ENCODE measurements around the gene MEX3A. TPM values are rescaled to one million over a fixed set of nuclear protein-coding genes. Genes with fewer than 3 reads are reported as not detected.

The MEX3A gene
- total RNA-seq, 1 donor from 2014 or later = 32.2 TPM

- peaks cover 52% of the 10 kb centered on the region for H3K4me1 Mint-ChIP-seq
- peak overlapping the region; percentile 64 for H3K27ac ChIP-seq
- H3K9me3 ChIP-seq (ENCODE audit: low read depth) = no peaks in the 10 kb centered on the region
- peaks cover 9% of the 10 kb centered on the region for H3K27me3 Mint-ChIP-seq (ENCODE audit: insufficient read depth, low read depth)
- H3K9me3 Mint-ChIP-seq = no peaks in the 10 kb centered on the region
- peak overlapping the region; percentile 79 for H3K27ac Mint-ChIP-seq
- peaks cover 98% of the 10 kb centered on the region for H4K20me1 ChIP-seq (ENCODE audit: low read depth)
- peaks cover 26% of the 10 kb centered on the region for H3K4me1 ChIP-seq
- H3K36me3 Mint-ChIP-seq = peaks cover 7% of the 10 kb centered on the region
- peaks cover 27% of the 10 kb centered on the region for H3K79me2 ChIP-seq (ENCODE audit: low read depth)
- no peak overlapping the region for H3K4me3 ChIP-seq
- no peaks in the 10 kb centered on the region for H3K36me3 ChIP-seq
- DNase-seq (ENCODE audit: low spot score) = peak; percentile 78
- H2AFZ ChIP-seq (replicated peaks) = no peak overlapping the region
- peak; percentile 50 for TF ChIP-seq CTCF (IDR thresholded peaks at IDR 0.05)
- TF ChIP-seq EZH2 (IDR thresholded peaks at IDR 0.05) = no peak
- no peak for TF ChIP-seq EZH2phosphoT487 (IDR thresholded peaks at IDR 0.05)
- peaks cover 38% of the 10 kb centered on the region for H3F3A ChIP-seq (ENCODE audit: low read depth)
- H3K9ac ChIP-seq = no peak overlapping the region
- H3K4me3 Mint-ChIP-seq = peak overlapping the region; percentile 63
- no peaks in the 10 kb centered on the region for H3K27me3 ChIP-seq
- H3K4me2 ChIP-seq = peak overlapping the region; percentile 37
Observed at GRCh38 chr1:156123356-156124196, 41.3 kb upstream of the MEX3A start.

GRCh38 chr1:156122519-156123355 lies 40.5 kb upstream of the MEX3A start:
- peaks cover 49% of the 10 kb centered on the region for H3K4me1 Mint-ChIP-seq
- Histone ChIP-seq H3K27me3 (no peaks in the 10 kb centered on the region), H3K79me2 (ENCODE audit: low read depth) (peaks cover 27% of the 10 kb centered on the region), H3K4me3 (no peak overlapping the region), H3K36me3 (no peaks in the 10 kb centered on the region), H4K20me1 (ENCODE audit: low read depth) (peaks cover 98% of the 10 kb centered on the region), H3F3A (ENCODE audit: low read depth) (peaks cover 38% of the 10 kb centered on the region), H3K9ac (no peak overlapping the region), H3K9me3 (ENCODE audit: low read depth) (no peaks in the 10 kb centered on the region), H3K4me2 (peak overlapping the region; percentile 37), H2AFZ (replicated peaks) (no peak overlapping the region), H3K4me1 (peaks cover 26% of the 10 kb centered on the region), H3K27ac (peak overlapping the region; percentile 64)
- H3K36me3 Mint-ChIP-seq = peaks cover 10% of the 10 kb centered on the region
- TF ChIP-seq CTCF (IDR thresholded peaks at IDR 0.05) (no peak), EZH2 (IDR thresholded peaks at IDR 0.05) (no peak), EZH2phosphoT487 (IDR thresholded peaks at IDR 0.05) (no peak)
- H3K9me3 Mint-ChIP-seq = no peaks in the 10 kb centered on the region
- DNase-seq (ENCODE audit: low spot score) = peak; percentile 29
- peak overlapping the region; percentile 79 for H3K27ac Mint-ChIP-seq
- peak overlapping the region; percentile 63 for H3K4me3 Mint-ChIP-seq
- peaks cover 9% of the 10 kb centered on the region for H3K27me3 Mint-ChIP-seq (ENCODE audit: insufficient read depth, low read depth)

- Mint-ChIP-seq H3K9me3 (no peaks in the 10 kb centered on the region), H3K4me3 (no peak overlapping the region), H3K36me3 (peaks cover 8% of the 10 kb centered on the region), H3K4me1 (peaks cover 45% of the 10 kb centered on the region), H3K27me3 (ENCODE audit: insufficient read depth, low read depth) (peaks cover 9% of the 10 kb centered on the region), H3K27ac (no peak overlapping the region)
- H3F3A ChIP-seq (ENCODE audit: low read depth) = peaks cover 38% of the 10 kb centered on the region
- no peak for DNase-seq (ENCODE audit: low spot score)
- H3K36me3 ChIP-seq = no peaks in the 10 kb centered on the region
- H3K79me2 ChIP-seq (ENCODE audit: low read depth) = peaks cover 29% of the 10 kb centered on the region
- H3K4me2 ChIP-seq = peak overlapping the region; percentile 37
- no peaks in the 10 kb centered on the region for H3K9me3 ChIP-seq (ENCODE audit: low read depth)
- H3K4me1 ChIP-seq = peaks cover 26% of the 10 kb centered on the region
- TF ChIP-seq EZH2phosphoT487 (IDR thresholded peaks at IDR 0.05) = no peak
- no peak for TF ChIP-seq EZH2 (IDR thresholded peaks at IDR 0.05)
- TF ChIP-seq CTCF (IDR thresholded peaks at IDR 0.05) = no peak
- peaks cover 100% of the 10 kb centered on the region for H4K20me1 ChIP-seq (ENCODE audit: low read depth)
- H3K4me3 ChIP-seq = no peak overlapping the region
- H3K9ac ChIP-seq = no peak overlapping the region
- no peaks in the 10 kb centered on the region for H3K27me3 ChIP-seq
- no peak overlapping the region for H3K27ac ChIP-seq
- no peak overlapping the region for H2AFZ ChIP-seq (replicated peaks)
Observed at GRCh38 chr1:156122086-156122485, 39.8 kb upstream of the MEX3A start.
